HepG2 (cell line): ENCODE measurements around the gene NEAT1. TPM values are rescaled to one million over a fixed set of nuclear protein-coding genes. Genes with fewer than 3 reads are reported as not detected.

ENCODE experiments used
- AFF4 ChIP-seq: sonication (generic); formaldehyde crosslinking; IDR thresholded peaks from 2 replicates; pipeline ENCODE4 v1.4.0; 2020; ENCODE audit warnings: missing genetic modification reagents
- AKAP8 ChIP-seq: sonication (generic); formaldehyde crosslinking; IDR thresholded peaks from 2 replicates; pipeline ENCODE4 v1.5.1; 2020; ENCODE audit warnings: mild to moderate bottlenecking, missing genetic modification reagents
- ATF3 ChIP-seq: sonication (generic); formaldehyde crosslinking; IDR thresholded peaks from 2 replicates; pipeline ENCODE4 v1.4.0; 2020; ENCODE audit warnings: missing genetic modification reagents
- CREB1 ChIP-seq, 2 experiments: fragments of 450-650 bp in 1 of 2; IDR thresholded peaks; 2 replicates each; pipeline ENCODE4 v1.6.1; 2016 to 2017; ENCODE audit warnings: control low read depth in 1 of 2, mild to moderate bottlenecking in 1 of 2, missing compliant biosample characterization in 1 of 2, missing genetic modification characterization in 1 of 2
- CREBL2 ChIP-seq: sonication (generic); formaldehyde crosslinking; IDR thresholded peaks from 2 replicates; pipeline ENCODE4 v1.8.1; 2023; ENCODE audit warnings: missing genetic modification reagents, mild to moderate bottlenecking, borderline replicate concordance
- HNF4A ChIP-seq: sonication (generic); formaldehyde crosslinking; IDR thresholded peaks from 2 replicates; pipeline ENCODE4 v1.4.0; 2020; ENCODE audit warnings: missing genetic modification reagents
- NFIC ChIP-seq: IDR thresholded peaks from 2 replicates; pipeline ENCODE4 v1.6.1; 2012; ENCODE audit warnings: mild to moderate bottlenecking, low read length, inconsistent platforms
- NR2F6 ChIP-seq, 2 experiments: IDR thresholded peaks; 2 replicates each; pipeline ENCODE4 v1.6.1; 2016; ENCODE audit warnings: antibody characterized with exemption in 1 of 2, mild to moderate bottlenecking in 1 of 2
- PCBP1 ChIP-seq: fragments of 200-400 bp; formaldehyde crosslinking; IDR thresholded peaks from 2 replicates; pipeline ENCODE4 v1.6.1; 2017; ENCODE audit warnings: mild to moderate bottlenecking, low read depth, low read length, borderline replicate concordance
- RARG ChIP-seq: sonication (generic); formaldehyde crosslinking; IDR thresholded peaks from 2 replicates; pipeline ENCODE4 v1.4.0; 2020; ENCODE audit warnings: low read depth, mild to moderate bottlenecking, missing genetic modification reagents
- RBM39 ChIP-seq: fragments of 200-400 bp; formaldehyde crosslinking; IDR thresholded peaks from one replicate; pipeline ENCODE4 v1.6.1; 2018; ENCODE audit warnings: antibody characterized with exemption, mild to moderate bottlenecking, low read depth, low read length; ENCODE audit not compliant: poor library complexity, severe bottlenecking
- SOX5 ChIP-seq: IDR thresholded peaks from 2 replicates; pipeline ENCODE4 v1.6.1; 2016; ENCODE audit warnings: borderline replicate concordance
- SP4 ChIP-seq: sonication (generic); formaldehyde crosslinking; IDR thresholded peaks from 2 replicates; pipeline ENCODE4 v1.8.1; 2023; ENCODE audit warnings: mild to moderate bottlenecking, missing genetic modification reagents
- SRSF4 ChIP-seq: fragments of 200-400 bp; formaldehyde crosslinking; IDR thresholded peaks from one replicate; pipeline ENCODE4 v1.6.1; 2018; ENCODE audit warnings: mild to moderate bottlenecking, low read depth, low read length, moderate library complexity; ENCODE audit not compliant: poor library complexity, severe bottlenecking
- TAF1 ChIP-seq: sonication (generic); formaldehyde crosslinking; IDR thresholded peaks from 2 replicates; pipeline ENCODE4 v1.4.0; 2020; ENCODE audit warnings: missing genetic modification reagents
- TEAD3 ChIP-seq: optimal IDR thresholded peaks from 2 replicates; pipeline ENCODE3; 2016; ENCODE audit warnings: borderline replicate concordance
- TP53 ChIP-seq: sonication (generic); formaldehyde crosslinking; conservative IDR thresholded peaks from 2 replicates; pipeline ENCODE4 v1.4.0; 2020; ENCODE audit warnings: missing genetic modification reagents
- ZBTB4 ChIP-seq: sonication (generic); formaldehyde crosslinking; IDR thresholded peaks from 2 replicates; pipeline ENCODE4 v1.4.0; 2020; ENCODE audit warnings: missing genetic modification reagents, mild to moderate bottlenecking, borderline replicate concordance
- ZC3H4 ChIP-seq: sonication (generic); formaldehyde crosslinking; IDR thresholded peaks from 2 replicates; pipeline ENCODE4 v1.4.0; 2020; ENCODE audit warnings: missing genetic modification reagents, borderline replicate concordance
- ZEB1 ChIP-seq: IDR thresholded peaks from 2 replicates; pipeline ENCODE4 v1.6.1; 2012; ENCODE audit warnings: mild to moderate bottlenecking, low read depth, inconsistent platforms; ENCODE audit not compliant: insufficient replicate concordance
- ZNF556 ChIP-seq: sonication (generic); formaldehyde crosslinking; IDR thresholded peaks from 2 replicates; pipeline ENCODE4 v1.4.0; 2020; ENCODE audit warnings: mild to moderate bottlenecking, missing genetic modification reagents, borderline replicate concordance
- ZNF878 ChIP-seq: sonication (generic); formaldehyde crosslinking; IDR thresholded peaks from 2 replicates; pipeline ENCODE4 v1.8.1; 2023; ENCODE audit warnings: mild to moderate bottlenecking, missing genetic modification reagents, moderate library complexity
- polyA plus RNA-seq, 8 experiments: library from polyadenylated mRNA; depleted of rRNA in 3 of 8; stranded (reverse) in 7 of 8; unstranded in 1 of 8; fragments of >200 nt; fragmentation: Illumina TruSeq in 4 of 8; extraction: Trizol in 4 of 8; gene quantifications; 2 replicates each; pipeline versions ENCODE4 v1.2.1 to v1.2.3, GENCODE V29; 2011 to 2016; ENCODE audit warnings: low read depth in 4 of 8, missing spikeins in 1 of 8, mixed read lengths in 1 of 8; ENCODE audit not compliant: insufficient read depth in 1 of 8
- total RNA-seq, 5 experiments: library from RNA; depleted of rRNA; stranded (reverse); fragments of >200 nt; fragmentation: Illumina TruSeq; extraction: Trizol; gene quantifications; 2 replicates each; pipeline ENCODE4 v1.2.3, GENCODE V29; 2016; ENCODE audit warnings: low read depth in 1 of 5

The NEAT1 gene
- total and polyA plus RNA-seq, 2 of the 13 experiments (the other 11 are each of a cell fraction or from before 2014, with no cell fraction given), result 20.5 to 41.2 TPM

GRCh38 chr11:65445604-65446445 is 23.2 kb downstream of the NEAT1 start (continued):
- TF ChIP-seq AFF4 (peak; percentile 80), RARG (CRISPR knock-in tag) (no peak), ZNF878 (CRISPR knock-in tag) (no peak), PCBP1 (0 out of 2 replicates have a peak, but pooled peaks have one; percentile 55), TAF1 (CRISPR knock-in tag) (no peak), CREB1 (IDR thresholded peaks at IDR 0.05) (no peak), CREB1 (CRISPR knock-in tag; IDR thresholded peaks at IDR 0.05) (no peak), ZBTB4 (no peak), CREBL2 (CRISPR knock-in tag) (no peak), NR2F6 (IDR thresholded peaks at IDR 0.05) (no peak), NR2F6 (CRISPR knock-in tag; IDR thresholded peaks at IDR 0.05) (no peak), ZNF556 (CRISPR knock-in tag) (no peak), ZEB1 (no peak), ATF3 (CRISPR knock-in tag) (no peak), SP4 (CRISPR knock-in tag) (no peak), TEAD3 (CRISPR knock-in tag) (no peak), SOX5 (CRISPR knock-in tag) (no peak), SRSF4 (peak; percentile 60), TP53 (no peak), HNF4A (CRISPR knock-in tag) (no peak), AKAP8 (CRISPR knock-in tag) (no peak), NFIC (no peak), ZC3H4 (CRISPR knock-in tag) (no peak), RBM39 (peak; percentile 24)
